Activated CD4-positive, alpha-beta T cell treated with anti-CD3 and anti-CD28 coated beads, Interleukin-2, amount 10 ng/mL, durations not matched to agents 7 days and 5 days (primary cell): ENCODE measurements around the gene MRPS5. TPM values are rescaled to one million over a fixed set of nuclear protein-coding genes. Genes with fewer than 3 reads are reported as not detected.
A peak's percentile ranks its signal among the peaks of the same experiment; 100 is the strongest.
"Not testable (repeated sequence)": the region's sequence is repeated elsewhere in the genome, so short reads cannot be mapped to it uniquely, and the experiment has no call there.

ENCODE experiments used
- CTCF ChIA-PET: fragments of 350-600 bp; sonication (Branson Sonifier 250); formaldehyde crosslinking; loops from one replicate; lab custom pipeline; 2021; ENCODE audit warnings: antibody characterized with exemption; lab: Charles Lee
- POLR2A ChIA-PET: fragments of 350-600 bp; sonication (Branson Sonifier 250); formaldehyde crosslinking; loops from one replicate; lab custom pipeline; 2021; ENCODE audit warnings: antibody characterized with exemption; lab: Charles Lee
- DNase-seq: peaks from one replicate; pipeline ENCODE4 v3.0.0-alpha.2; 2020
- H3K27ac Mint-ChIP-seq: one replicate; pipeline ENCODE4 v1.8.0; 2021; ENCODE audit warnings: mild to moderate bottlenecking, moderate library complexity, mixed read lengths
- H3K27me3 Mint-ChIP-seq: one replicate; pipeline ENCODE4 v1.8.0; 2021; ENCODE audit warnings: mixed read lengths
- H3K36me3 Mint-ChIP-seq: one replicate; pipeline ENCODE4 v1.8.0; 2021; ENCODE audit warnings: low read depth, mixed read lengths
- H3K4me1 Mint-ChIP-seq: one replicate; pipeline ENCODE4 v1.8.0; 2021; ENCODE audit warnings: mixed read lengths
- H3K4me3 Mint-ChIP-seq: one replicate; pipeline ENCODE4 v1.8.0; 2021; ENCODE audit warnings: mild to moderate bottlenecking, moderate library complexity, mixed read lengths
- H3K9me3 Mint-ChIP-seq: one replicate; pipeline ENCODE4 v1.8.0; 2021; ENCODE audit warnings: mixed read lengths
- total RNA-seq, 2 experiments: library from RNA; stranded (reverse); gene quantifications; one replicate each; pipeline ENCODE4 v1.2.3, GENCODE V29; 2021

The MRPS5 gene
- total RNA-seq, 2 experiments from 2014 or later = 70.3 to 71.7 TPM

- Mint-ChIP-seq H3K27ac (peak overlapping the region; percentile 96), H3K36me3 (peaks cover 25% of the 10 kb centered on the region)
- POLR2A ChIA-PET = no interaction called here
Measured at GRCh38 chr2:95121093-95121406, 558 bp downstream of the MRPS5 start.

GRCh38 chr2:95115418-95115817 lies 6.2 kb downstream of the MRPS5 start:
- Mint-ChIP-seq H3K27ac (no peak overlapping the region), H3K4me1 (peaks cover 45% of the 10 kb centered on the region), H3K4me3 (no peak overlapping the region), H3K9me3 (no peaks in the 10 kb centered on the region), H3K27me3 (no peaks in the 10 kb centered on the region), H3K36me3 (peaks cover 44% of the 10 kb centered on the region)
- peak; percentile 86 for DNase-seq
- ChIA-PET CTCF (interaction anchor here (0.6 to 5.7 kb wide), 15 partner anchors 10 to 160 kb away, joined by 3 to 58 read pairs (median 4); partner anchors contain the start of gene MAL), POLR2A (interaction anchor here (1.0 kb wide), 1 partner anchor 93 kb away, joined by 3 read pairs; no protein-coding TSS in a partner anchor)

More at GRCh38 chr2:95121093-95121406, 558 bp downstream of the MRPS5 start:
- peaks cover 42% of the 10 kb centered on the region for H3K4me1 Mint-ChIP-seq
- CTCF ChIA-PET = interaction anchor here (0.9 to 4.6 kb wide), 9 partner anchors 14 to 101 kb away, joined by 3 to 19 read pairs (median 5); partner anchors contain the start of gene ZNF2
- H3K4me3 Mint-ChIP-seq = peak overlapping the region; percentile 87
- peaks cover 2% of the 10 kb centered on the region for H3K9me3 Mint-ChIP-seq
- DNase-seq = no peak
- H3K27me3 Mint-ChIP-seq = no peaks in the 10 kb centered on the region

GRCh38 chr2:95113464-95113863 lies 8.1 kb downstream of the MRPS5 start:
- ChIA-PET CTCF (interaction anchor here (4.1 to 5.7 kb wide), 2 partner anchors 35 to 90 kb away, joined by 50 to 58 read pairs; partner anchors contain the start of gene MAL), POLR2A (no interaction called here)
- no peaks in the 10 kb centered on the region for H3K9me3 Mint-ChIP-seq
- no peaks in the 10 kb centered on the region for H3K27me3 Mint-ChIP-seq
- peaks cover 40% of the 10 kb centered on the region for H3K36me3 Mint-ChIP-seq
- DNase-seq = no peak
- no peak overlapping the region for H3K4me3 Mint-ChIP-seq
- peaks cover 26% of the 10 kb centered on the region for H3K4me1 Mint-ChIP-seq
- no peak overlapping the region for H3K27ac Mint-ChIP-seq

GRCh38 chr2:95110395-95110794 lies 11.2 kb downstream of the MRPS5 start:
- DNase-seq = no peak
- H3K27ac Mint-ChIP-seq = no peak overlapping the region
- H3K36me3 Mint-ChIP-seq = peaks cover 52% of the 10 kb centered on the region
- H3K4me3 Mint-ChIP-seq = no peak overlapping the region
- no peaks in the 10 kb centered on the region for H3K9me3 Mint-ChIP-seq
- no peaks in the 10 kb centered on the region for H3K27me3 Mint-ChIP-seq
- ChIA-PET POLR2A (no interaction called here), CTCF (interaction anchor here (1.4 kb wide), 1 partner anchor 88 kb away, joined by 3 read pairs; no protein-coding TSS in a partner anchor)
- H3K4me1 Mint-ChIP-seq = peaks cover 10% of the 10 kb centered on the region

GRCh38 chr2:95109260-95109659 lies 12.3 kb downstream of the MRPS5 start:
- no peak overlapping the region for H3K27ac Mint-ChIP-seq
- H3K27me3 Mint-ChIP-seq = no peaks in the 10 kb centered on the region
- CTCF ChIA-PET = interaction anchor here (0.8 to 1.4 kb wide), 2 partner anchors 30 to 87 kb away, joined by 3 read pairs; no protein-coding TSS in a partner anchor
- no peak overlapping the region for H3K4me3 Mint-ChIP-seq
- no peaks in the 10 kb centered on the region for H3K9me3 Mint-ChIP-seq
- no peak for DNase-seq
- POLR2A ChIA-PET = no interaction called here
- peaks cover 46% of the 10 kb centered on the region for H3K36me3 Mint-ChIP-seq
- H3K4me1 Mint-ChIP-seq = no peaks in the 10 kb centered on the region

- no peak for DNase-seq
- Mint-ChIP-seq H3K36me3 (peaks cover 52% of the 10 kb centered on the region), H3K4me3 (no peak overlapping the region), H3K27me3 (no peaks in the 10 kb centered on the region), H3K27ac (no peak overlapping the region), H3K4me1 (no peaks in the 10 kb centered on the region), H3K9me3 (no peaks in the 10 kb centered on the region)
- POLR2A ChIA-PET = no interaction called here
- CTCF ChIA-PET = interaction anchor here (0.6 to 2.0 kb wide), 4 partner anchors 10 to 119 kb away, joined by 3 to 6 read pairs (median 4); partner anchors contain the start of gene MRPS5
Measured at GRCh38 chr2:95106081-95106480, 15.5 kb downstream of the MRPS5 start.

- CTCF ChIA-PET = interaction anchor here (1.7 kb wide), 1 partner anchor 17 kb away, joined by 4 read pairs; the partner anchor contains the start of gene MRPS5
- POLR2A ChIA-PET = no interaction called here
- no peak overlapping the region for H3K4me3 Mint-ChIP-seq
- no peaks in the 10 kb centered on the region for H3K9me3 Mint-ChIP-seq
- no peaks in the 10 kb centered on the region for H3K27me3 Mint-ChIP-seq
- H3K36me3 Mint-ChIP-seq = peaks cover 56% of the 10 kb centered on the region
- no peak overlapping the region for H3K27ac Mint-ChIP-seq
- no peak for DNase-seq
- H3K4me1 Mint-ChIP-seq = no peaks in the 10 kb centered on the region
Measured at GRCh38 chr2:95104606-95105005, 17.0 kb downstream of the MRPS5 start.

GRCh38 chr2:95099910-95100309 lies 21.7 kb downstream of the MRPS5 start:
- CTCF ChIA-PET = no interaction called here
- no peak overlapping the region for H3K27ac Mint-ChIP-seq

GRCh38 chr2:95098273-95098672 lies 23.3 kb downstream of the MRPS5 start:
- H3K27me3 Mint-ChIP-seq, CTCF ChIA-PET, POLR2A ChIA-PET, DNase-seq, H3K4me3 Mint-ChIP-seq, H3K9me3 Mint-ChIP-seq, H3K27ac Mint-ChIP-seq: not testable (repeated sequence)
- peaks cover 78% of the 10 kb centered on the region for H3K36me3 Mint-ChIP-seq
- peaks cover 14% of the 10 kb centered on the region for H3K4me1 Mint-ChIP-seq

More at GRCh38 chr2:95099910-95100309, 21.7 kb downstream of the MRPS5 start:
- Mint-ChIP-seq H3K27me3 (no peaks in the 10 kb centered on the region), H3K36me3 (peaks cover 67% of the 10 kb centered on the region), H3K4me3 (no peak overlapping the region), H3K4me1 (peaks cover 9% of the 10 kb centered on the region), H3K9me3 (no peaks in the 10 kb centered on the region)
- no peak for DNase-seq
- POLR2A ChIA-PET = no interaction called here

- ChIA-PET CTCF (interaction anchor here (0.9 to 1.2 kb wide), 3 partner anchors 12 to 69 kb away, joined by 3 to 4 read pairs (median 3); no protein-coding TSS in a partner anchor), POLR2A (no interaction called here)
- Mint-ChIP-seq H3K27me3 (no peaks in the 10 kb centered on the region), H3K9me3 (no peaks in the 10 kb centered on the region), H3K36me3 (peaks cover 71% of the 10 kb centered on the region), H3K4me3 (no peak overlapping the region), H3K27ac (no peak overlapping the region), H3K4me1 (peaks cover 14% of the 10 kb centered on the region)
- no peak for DNase-seq
Measured at GRCh38 chr2:95091885-95092555, 29.6 kb downstream of the MRPS5 start.

GRCh38 chr2:95087379-95087778 lies 34.2 kb downstream of the MRPS5 start:
- no peak overlapping the region for H3K4me3 Mint-ChIP-seq
- H3K27ac Mint-ChIP-seq = no peak overlapping the region
- H3K27me3 Mint-ChIP-seq = no peaks in the 10 kb centered on the region
- peaks cover 49% of the 10 kb centered on the region for H3K36me3 Mint-ChIP-seq
- CTCF ChIA-PET = no interaction called here
- DNase-seq = no peak
- H3K4me1 Mint-ChIP-seq = no peaks in the 10 kb centered on the region
- POLR2A ChIA-PET = no interaction called here
- no peaks in the 10 kb centered on the region for H3K9me3 Mint-ChIP-seq

GRCh38 chr2:95086017-95086416 lies 35.6 kb downstream of the MRPS5 start:
- POLR2A ChIA-PET = no interaction called here
- Mint-ChIP-seq H3K27me3 (no peaks in the 10 kb centered on the region), H3K4me3 (no peak overlapping the region), H3K4me1 (no peaks in the 10 kb centered on the region), H3K36me3 (peaks cover 42% of the 10 kb centered on the region), H3K9me3 (no peaks in the 10 kb centered on the region), H3K27ac (no peak overlapping the region)
- no peak for DNase-seq
- CTCF ChIA-PET = interaction anchor here (1.2 kb wide), 1 partner anchor 9 kb away, joined by 3 read pairs; no protein-coding TSS in a partner anchor

- peaks cover 27% of the 10 kb centered on the region for H3K36me3 Mint-ChIP-seq
- ChIA-PET CTCF (interaction anchor here (1.8 to 10.6 kb wide), 3 partner anchors 9 to 59 kb away, joined by 5 to 149 read pairs (median 58); partner anchors contain the start of gene MAL), POLR2A (no interaction called here)
- no peaks in the 10 kb centered on the region for H3K9me3 Mint-ChIP-seq
- H3K4me1 Mint-ChIP-seq = peaks cover 28% of the 10 kb centered on the region
- H3K4me3 Mint-ChIP-seq = no peak overlapping the region
- no peaks in the 10 kb centered on the region for H3K27me3 Mint-ChIP-seq
- H3K27ac Mint-ChIP-seq = no peak overlapping the region
- DNase-seq = no peak
Measured at GRCh38 chr2:95082477-95082876, 39.1 kb downstream of the MRPS5 start.
